Spinal cord (tissue), 10 donors: ENCODE measurements around the gene UVRAG. TPM values are rescaled to one million over a fixed set of nuclear protein-coding genes. Genes with fewer than 3 reads are reported as not detected.

ENCODE experiments used
- DNase-seq, 6 donors: peaks; one replicate each; pipeline versions ENCODE4 v3.0.0 to v3.0.0-alpha.2; 2013 to 2015; ENCODE audit warnings: low spot score in 6 of 6, low read depth in 4 of 6
- H3K27ac ChIP-seq: one replicate; pipeline ENCODE4 v1.5.1; 2013; ENCODE audit warnings: low read depth, low read length, control low read depth
- H3K27me3 ChIP-seq: one replicate; pipeline ENCODE4 v1.6.1; 2013; ENCODE audit warnings: low read length; ENCODE audit not compliant: control insufficient read depth, insufficient read depth
- H3K36me3 ChIP-seq: one replicate; pipeline ENCODE4 v1.6.1; 2013; ENCODE audit warnings: low read length; ENCODE audit not compliant: control insufficient read depth, insufficient read depth
- H3K4me1 ChIP-seq: one replicate; pipeline ENCODE4 v1.6.1; 2013; ENCODE audit warnings: low read length; ENCODE audit not compliant: control insufficient read depth, insufficient read depth
- H3K4me3 ChIP-seq: one replicate; pipeline ENCODE4 v1.5.1; 2013; ENCODE audit warnings: low read depth, low read length, control low read depth
- H3K9me3 ChIP-seq: one replicate; pipeline ENCODE4 v1.6.1; 2013; ENCODE audit warnings: low read length; ENCODE audit not compliant: control insufficient read depth, insufficient read depth
- WGBS: methylation state at CpG from one replicate; pipeline ENCODE4 v1.1.5; 2013; ENCODE audit warnings: missing lambda C conversion rate; ENCODE audit not compliant: insufficient coverage; 5-methylcytosine and 5-hydroxymethylcytosine counted together
- polyA plus RNA-seq, 2 donors: library from polyadenylated mRNA; unstranded; fragments of 120-200 nt; gene quantifications; one replicate each; pipeline ENCODE4 v1.2.1, GENCODE V29; 2013; ENCODE audit not compliant: insufficient read length in 2 of 2
- total RNA-seq, 2 donors: library from RNA; depleted of rRNA in 1 of 2; stranded (reverse); fragments of 120-200 nt in 1 of 2; fragments of >200 nt in 1 of 2; gene quantifications; one replicate each; pipeline versions ENCODE4 v1.2.3 to v1.2.4, GENCODE V29; 2013 to 2014
- donor health status: healthy.

The UVRAG gene
- total and polyA plus RNA-seq, 4 donors = 17.8 to 40.8 (median 22.3) TPM

DNA sequence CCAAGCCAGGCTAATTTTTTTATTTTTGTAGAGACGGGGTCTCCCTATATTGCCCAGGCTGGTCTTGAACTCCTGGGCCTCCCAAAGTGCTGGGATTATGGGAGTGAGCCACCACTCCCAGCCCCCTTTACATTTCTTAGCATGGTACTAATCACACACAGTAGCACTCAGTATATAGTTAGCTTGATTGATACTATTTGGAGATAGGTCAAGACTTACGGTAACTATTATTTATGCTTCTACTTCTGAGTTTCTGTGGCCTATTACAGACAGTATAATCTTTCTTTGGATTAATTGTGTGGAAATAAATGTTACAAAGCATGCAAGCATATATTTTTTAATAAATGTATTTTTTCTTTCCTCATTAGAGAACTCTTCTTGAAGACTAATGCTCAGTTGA lies 192.2 kb downstream of the UVRAG start:
- Histone ChIP-seq H3K36me3 (peaks cover 6% of the 10 kb centered on the region), H3K27me3 (no peaks in the 10 kb centered on the region), H3K27ac (no peak overlapping the region), H3K4me1 (no peaks in the 10 kb centered on the region), H3K9me3 (no peaks in the 10 kb centered on the region), H3K4me3 (no peak overlapping the region)
- no peak for DNase-seq
- no CpG with 5 or more reads among the region's 2 CpGs for WGBS

DNA sequence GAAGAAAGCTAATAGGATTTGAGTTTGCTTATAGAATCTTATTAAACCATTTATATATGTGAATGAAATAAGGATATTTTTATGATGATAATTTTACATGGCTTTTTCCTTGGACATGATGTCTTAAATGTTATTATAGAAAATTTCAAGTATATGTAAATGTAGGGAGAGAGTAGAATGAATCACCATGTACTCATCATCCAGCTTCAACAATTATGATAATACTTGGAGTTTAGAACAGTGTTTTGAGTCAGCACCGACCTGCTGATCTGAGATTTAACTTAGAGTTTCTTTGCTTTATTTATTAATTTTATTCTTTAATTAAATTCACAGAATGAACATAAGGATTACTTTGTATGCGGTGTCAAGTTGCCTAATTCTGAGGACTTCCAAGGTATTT lies 193.5 kb downstream of the UVRAG start:
- DNase-seq = no peak
- peaks cover 6% of the 10 kb centered on the region for H3K36me3 ChIP-seq
- no peaks in the 10 kb centered on the region for H3K9me3 ChIP-seq
- WGBS = no CpG with 5 or more reads among the region's 2 CpGs
- no peaks in the 10 kb centered on the region for H3K4me1 ChIP-seq
- no peak overlapping the region for H3K27ac ChIP-seq
- no peaks in the 10 kb centered on the region for H3K27me3 ChIP-seq
- H3K4me3 ChIP-seq = no peak overlapping the region

DNA sequence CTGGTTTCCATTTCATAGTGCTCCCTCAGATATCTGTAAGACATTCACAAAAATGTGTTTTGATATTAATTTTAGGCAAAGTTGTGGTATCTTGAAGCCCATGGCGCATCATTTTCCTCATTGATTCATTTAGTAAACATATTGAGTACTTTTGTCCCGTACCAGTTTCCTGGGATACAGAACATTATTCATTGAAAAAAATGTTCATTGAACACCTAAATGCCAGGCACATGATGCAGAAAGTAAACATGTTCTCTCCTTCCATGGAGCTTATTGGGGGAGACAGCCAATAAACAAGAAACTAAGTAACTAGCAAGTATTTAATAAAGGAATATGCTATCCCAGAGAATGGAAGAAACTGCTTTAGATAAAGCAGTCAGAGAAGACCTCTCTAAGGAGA lies 195.0 kb downstream of the UVRAG start:
- no CpG with 5 or more reads among the region's 2 CpGs for WGBS
- H3K27ac ChIP-seq = no peak overlapping the region

DNA sequence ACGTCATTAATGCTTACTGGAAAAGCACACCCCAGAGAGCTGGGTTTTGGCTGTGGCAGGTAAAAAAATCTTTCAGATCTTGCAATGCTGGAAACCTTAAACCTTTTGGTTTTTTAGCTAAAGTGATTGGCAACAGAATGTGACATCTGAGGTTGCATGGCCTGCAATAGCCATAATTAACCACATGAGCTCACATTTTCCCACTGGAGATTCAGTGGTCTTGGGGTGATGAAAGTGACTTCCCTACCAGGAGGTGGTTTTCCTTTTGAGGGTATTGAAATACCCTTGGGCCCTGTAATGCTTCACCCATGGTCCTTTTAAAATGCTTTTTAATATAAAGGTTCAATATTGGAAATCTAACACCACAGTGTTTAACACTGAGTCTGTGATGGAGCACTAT lies 198.5 kb downstream of the UVRAG start:
- no CpG with 5 or more reads among the region's 1 CpG for WGBS
- Histone ChIP-seq H3K9me3 (peaks cover 5% of the 10 kb centered on the region), H3K27ac (no peak overlapping the region), H3K4me1 (no peaks in the 10 kb centered on the region), H3K27me3 (no peaks in the 10 kb centered on the region), H3K4me3 (no peak overlapping the region), H3K36me3 (peaks cover 2% of the 10 kb centered on the region)
- no peak for DNase-seq

More for the DNA sequence above, 195.0 kb downstream of the UVRAG start:
- no peak overlapping the region for H3K4me3 ChIP-seq
- DNase-seq = no peak
- H3K9me3 ChIP-seq = no peaks in the 10 kb centered on the region
- peaks cover 4% of the 10 kb centered on the region for H3K36me3 ChIP-seq
- H3K4me1 ChIP-seq = no peaks in the 10 kb centered on the region
- no peaks in the 10 kb centered on the region for H3K27me3 ChIP-seq

DNA sequence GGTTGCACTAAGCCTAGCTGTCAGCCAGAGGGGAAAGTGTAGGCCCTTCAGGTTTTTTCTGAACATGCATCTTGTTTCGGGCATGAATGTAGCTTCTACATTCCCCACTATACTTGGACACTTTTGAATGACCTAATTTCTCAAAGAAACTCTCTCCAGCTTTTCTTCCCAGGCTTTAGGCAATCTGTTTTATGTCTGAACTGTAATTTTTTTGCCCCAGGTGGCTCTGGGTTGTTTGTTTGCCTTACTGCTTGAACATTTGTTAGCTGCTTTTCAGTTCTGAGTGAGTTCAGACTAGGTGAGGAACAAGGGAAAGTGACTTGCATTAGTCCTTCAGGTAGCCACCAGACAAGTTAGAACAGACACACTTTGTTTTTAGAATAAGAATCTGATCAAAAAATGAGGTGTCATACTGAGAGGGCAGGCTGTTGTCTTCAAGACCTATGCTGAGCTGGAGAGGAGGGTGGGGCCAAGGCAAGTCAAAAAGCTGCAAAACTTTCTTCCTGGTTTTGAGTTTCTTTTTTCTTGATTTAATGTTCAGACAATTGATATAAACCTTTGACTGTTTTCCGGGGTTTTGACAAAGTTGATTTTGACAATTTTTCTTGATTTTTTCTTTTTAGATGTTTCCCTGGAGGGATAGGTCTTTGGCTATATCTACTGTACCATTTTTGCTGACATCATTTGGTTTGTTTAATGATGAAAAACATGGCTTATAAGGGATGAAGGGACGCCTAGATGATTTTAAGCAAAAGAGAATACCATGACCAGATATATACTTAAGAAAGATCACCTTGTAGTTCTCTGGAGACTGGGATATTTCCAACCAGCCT lies 208.4 kb downstream of the UVRAG start:
- Histone ChIP-seq H3K4me1 (no peaks in the 10 kb centered on the region), H3K27me3 (no peaks in the 10 kb centered on the region), H3K27ac (no peak overlapping the region), H3K4me3 (no peak overlapping the region), H3K9me3 (no peaks in the 10 kb centered on the region), H3K36me3 (peaks cover under 1% of the 10 kb centered on the region)
- DNase-seq = no peak
- 83% methylated on average over 1 of the region's 3 CpGs for WGBS

DNA sequence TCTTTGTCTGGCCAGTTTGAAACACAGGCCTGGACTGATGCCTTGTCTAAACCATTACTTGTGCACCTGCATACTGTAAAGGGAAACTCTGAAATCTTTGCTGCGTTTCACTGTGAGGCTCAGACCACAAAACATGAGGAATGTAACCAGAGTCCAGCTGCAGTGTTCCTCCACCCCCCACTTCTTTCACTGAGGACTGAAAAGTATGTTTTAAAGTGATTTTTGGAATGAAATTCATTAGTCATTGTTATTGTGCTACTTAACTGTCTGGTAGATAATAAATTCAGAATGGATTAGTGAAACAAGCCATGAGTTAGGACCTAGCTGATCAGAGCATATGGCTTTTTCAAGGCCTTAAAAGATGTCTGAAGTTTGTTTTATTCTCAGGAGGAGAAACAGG lies 210.1 kb downstream of the UVRAG start:
- no peak overlapping the region for H3K4me3 ChIP-seq
- DNase-seq = peak in 1 of 6 donors; percentile 18
- H3K27me3 ChIP-seq = no peaks in the 10 kb centered on the region
- no peaks in the 10 kb centered on the region for H3K36me3 ChIP-seq
- H3K4me1 ChIP-seq = no peaks in the 10 kb centered on the region
- WGBS = 20% methylated on average over 1 of the region's 1 CpG
- no peaks in the 10 kb centered on the region for H3K9me3 ChIP-seq
- H3K27ac ChIP-seq = no peak overlapping the region

DNA sequence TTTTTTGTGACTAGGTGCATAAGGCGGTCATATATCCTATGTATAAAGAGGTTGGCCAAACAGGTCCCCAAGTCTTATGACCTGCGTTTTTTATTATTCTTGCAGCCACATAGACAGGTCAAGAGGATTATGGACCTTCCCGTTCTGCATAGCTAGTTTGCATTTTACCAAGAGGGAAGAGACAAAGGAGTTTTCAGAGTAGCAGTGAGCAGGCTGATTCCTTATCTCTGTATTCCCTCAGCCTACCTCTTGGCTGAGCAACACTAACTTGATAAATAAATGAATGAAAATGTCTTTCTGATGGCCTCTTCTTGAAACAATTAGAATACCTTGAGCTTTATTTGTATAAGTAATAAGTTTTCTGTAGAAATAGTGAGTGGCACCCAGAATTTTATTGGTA lies 210.8 kb downstream of the UVRAG start:
- no peaks in the 10 kb centered on the region for H3K9me3 ChIP-seq
- 100% methylated on average over 1 of the region's 3 CpGs for WGBS
- no peaks in the 10 kb centered on the region for H3K27me3 ChIP-seq
- no peak overlapping the region for H3K4me3 ChIP-seq
- no peaks in the 10 kb centered on the region for H3K36me3 ChIP-seq
- no peak overlapping the region for H3K27ac ChIP-seq
- H3K4me1 ChIP-seq = no peaks in the 10 kb centered on the region
- DNase-seq = no peak

DNA sequence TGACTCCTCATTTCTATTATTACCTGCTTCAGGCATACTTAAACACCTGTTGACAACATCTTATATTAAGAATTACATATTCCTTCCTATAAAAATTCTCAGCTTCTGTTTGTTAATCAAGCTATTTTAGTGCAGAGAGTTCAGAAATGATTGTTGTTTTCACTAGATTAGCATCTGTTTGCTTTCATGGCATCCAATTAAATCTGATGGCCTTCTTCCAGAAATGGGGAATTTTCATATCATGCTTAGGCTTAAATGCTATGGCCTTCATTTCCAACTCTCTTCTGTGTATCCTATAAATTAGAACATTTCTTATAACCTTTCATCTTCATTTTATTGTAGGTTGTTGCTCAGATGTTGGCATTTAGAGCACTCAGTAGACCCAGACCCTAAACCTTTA lies 211.3 kb downstream of the UVRAG start:
- DNase-seq = peak in 1 of 6 donors; percentile 45
- Histone ChIP-seq H3K27me3 (no peaks in the 10 kb centered on the region), H3K4me1 (no peaks in the 10 kb centered on the region), H3K4me3 (no peak overlapping the region), H3K36me3 (no peaks in the 10 kb centered on the region), H3K27ac (no peak overlapping the region), H3K9me3 (no peaks in the 10 kb centered on the region)

DNA sequence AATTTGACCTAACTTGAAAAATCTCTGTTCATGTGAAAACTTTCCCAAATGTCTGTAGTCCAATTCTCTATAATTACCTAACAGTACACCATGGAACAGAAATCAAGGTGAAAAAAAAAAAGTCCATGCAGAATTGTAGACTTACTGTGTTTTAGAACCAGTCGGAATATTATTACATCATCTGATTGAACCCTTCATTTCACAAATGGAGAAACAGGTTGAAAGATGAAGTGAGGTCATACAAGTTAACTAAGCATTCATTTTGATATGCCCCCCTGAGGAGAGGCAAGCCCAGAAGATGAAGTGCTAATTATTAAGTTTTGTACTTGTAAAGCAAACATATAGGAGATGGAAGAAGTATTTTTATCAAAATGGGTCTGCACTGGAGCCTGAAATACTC lies 211.9 kb downstream of the UVRAG start:
- H3K36me3 ChIP-seq = no peaks in the 10 kb centered on the region
- WGBS = no CpG with 5 or more reads among the region's 1 CpG

DNA sequence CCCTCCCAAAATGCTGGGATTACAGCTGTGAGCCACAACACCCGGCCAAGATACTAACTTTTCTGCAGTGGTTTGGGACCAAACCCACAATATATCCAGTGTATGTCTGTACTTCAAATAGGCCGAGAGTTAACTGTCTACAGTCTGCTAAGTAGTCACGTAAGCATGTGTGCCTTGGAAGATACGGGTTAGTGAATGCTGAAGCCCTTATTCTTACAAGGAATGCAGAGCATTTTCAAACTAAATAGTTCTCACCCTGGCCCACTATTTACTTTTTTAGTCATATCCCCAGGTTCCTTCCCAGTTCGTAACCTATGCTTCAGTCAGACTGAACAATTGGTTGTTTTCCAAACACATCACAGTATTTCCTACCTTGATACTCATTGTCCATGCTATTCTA lies 215.3 kb downstream of the UVRAG start:
- no peaks in the 10 kb centered on the region for H3K36me3 ChIP-seq
- H3K27ac ChIP-seq = no peak overlapping the region
- H3K27me3 ChIP-seq = no peaks in the 10 kb centered on the region
- H3K4me1 ChIP-seq = no peaks in the 10 kb centered on the region
- no peak overlapping the region for H3K4me3 ChIP-seq
- 84% methylated on average over 3 of the region's 5 CpGs for WGBS
- DNase-seq = no peak
- H3K9me3 ChIP-seq = no peaks in the 10 kb centered on the region

More for the DNA sequence above, 211.9 kb downstream of the UVRAG start:
- H3K4me3 ChIP-seq = no peak overlapping the region
- no peaks in the 10 kb centered on the region for H3K27me3 ChIP-seq
- no peak for DNase-seq
- no peaks in the 10 kb centered on the region for H3K9me3 ChIP-seq
- no peaks in the 10 kb centered on the region for H3K4me1 ChIP-seq
- no peak overlapping the region for H3K27ac ChIP-seq
